Measurements from ENCODE around the gene CHRNA3. TPM values are rescaled to one million over a fixed set of nuclear protein-coding genes. Genes with fewer than 3 reads are reported as not detected.
A peak's percentile ranks its signal among the peaks of the same experiment; 100 is the strongest.

CHRNA3 gene
- total RNA-seq, 4 donors from 2014 or later: 0.70 to 1.9 (median 1.6) TPM; not detected in 1

- TF ChIP-seq, protein P1, sequence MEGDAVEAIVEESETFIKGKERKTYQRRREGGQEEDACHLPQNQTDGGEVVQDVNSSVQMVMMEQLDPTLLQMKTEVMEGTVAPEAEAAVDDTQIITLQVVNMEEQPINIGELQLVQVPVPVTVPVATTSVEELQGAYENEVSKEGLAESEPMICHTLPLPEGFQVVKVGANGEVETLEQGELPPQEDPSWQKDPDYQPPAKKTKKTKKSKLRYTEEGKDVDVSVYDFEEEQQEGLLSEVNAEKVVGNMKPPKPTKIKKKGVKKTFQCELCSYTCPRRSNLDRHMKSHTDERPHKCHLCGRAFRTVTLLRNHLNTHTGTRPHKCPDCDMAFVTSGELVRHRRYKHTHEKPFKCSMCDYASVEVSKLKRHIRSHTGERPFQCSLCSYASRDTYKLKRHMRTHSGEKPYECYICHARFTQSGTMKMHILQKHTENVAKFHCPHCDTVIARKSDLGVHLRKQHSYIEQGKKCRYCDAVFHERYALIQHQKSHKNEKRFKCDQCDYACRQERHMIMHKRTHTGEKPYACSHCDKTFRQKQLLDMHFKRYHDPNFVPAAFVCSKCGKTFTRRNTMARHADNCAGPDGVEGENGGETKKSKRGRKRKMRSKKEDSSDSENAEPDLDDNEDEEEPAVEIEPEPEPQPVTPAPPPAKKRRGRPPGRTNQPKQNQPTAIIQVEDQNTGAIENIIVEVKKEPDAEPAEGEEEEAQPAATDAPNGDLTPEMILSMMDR (IDR thresholded peaks at IDR 0.05): no peak
- TF ChIP-seq POLR2A (IDR thresholded peaks at IDR 0.05) (no peak), EP300 (IDR thresholded peaks at IDR 0.05) (no peak), POLR2AphosphoS5 (IDR thresholded peaks at IDR 0.05) (no peak)
- H3K4me1 ChIP-seq: peaks cover 13% of the 10 kb centered on the region
- no peaks in the 10 kb centered on the region for H3K9me3 ChIP-seq
- no peak overlapping the region for H3K27ac ChIP-seq
- H3K36me3 ChIP-seq: no peaks in the 10 kb centered on the region
- whole genome bisulfite sequencing: 79% methylated on average over 11 of the region's 11 CpGs
- H3K27me3 ChIP-seq: peaks cover 12% of the 10 kb centered on the region
- no peak overlapping the region for H3K4me3 ChIP-seq
- DNase-seq (ENCODE audit: low spot score in 2 of 2): no peak
Measured at GRCh38 chr15:78641749-78642275, 21.0 kb upstream of the CHRNA3 start.

GRCh38 chr15:78641102-78641748, 20.4 kb upstream of the CHRNA3 start, which contains the start of gene CHRNB4:
Gene CHRNB4 (minus strand): TSS chr15:78641210. CDS start chr15:78641133, 77 bp downstream.
- Histone ChIP-seq H3K27me3 (peaks cover 12% of the 10 kb centered on the region), H3K27ac (no peak within 1 kb of the TSS), H3K9me3 (no peaks in the 10 kb centered on the region), H3K36me3 (no peaks in the 10 kb centered on the region), H3K4me1 (peaks cover 13% of the 10 kb centered on the region), H3K4me3 (peak within 1 kb of the TSS; percentile 46)
- no peak for DNase-seq (ENCODE audit: low spot score in 2 of 2)
- TF ChIP-seq, protein P1 (IDR thresholded peaks at IDR 0.05): no peak
- no peak for TF ChIP-seq EP300 (IDR thresholded peaks at IDR 0.05)
- no peak for TF ChIP-seq POLR2A (IDR thresholded peaks at IDR 0.05)
- WGBS: 32% methylated on average over 15 of the region's 47 CpGs

DNA sequence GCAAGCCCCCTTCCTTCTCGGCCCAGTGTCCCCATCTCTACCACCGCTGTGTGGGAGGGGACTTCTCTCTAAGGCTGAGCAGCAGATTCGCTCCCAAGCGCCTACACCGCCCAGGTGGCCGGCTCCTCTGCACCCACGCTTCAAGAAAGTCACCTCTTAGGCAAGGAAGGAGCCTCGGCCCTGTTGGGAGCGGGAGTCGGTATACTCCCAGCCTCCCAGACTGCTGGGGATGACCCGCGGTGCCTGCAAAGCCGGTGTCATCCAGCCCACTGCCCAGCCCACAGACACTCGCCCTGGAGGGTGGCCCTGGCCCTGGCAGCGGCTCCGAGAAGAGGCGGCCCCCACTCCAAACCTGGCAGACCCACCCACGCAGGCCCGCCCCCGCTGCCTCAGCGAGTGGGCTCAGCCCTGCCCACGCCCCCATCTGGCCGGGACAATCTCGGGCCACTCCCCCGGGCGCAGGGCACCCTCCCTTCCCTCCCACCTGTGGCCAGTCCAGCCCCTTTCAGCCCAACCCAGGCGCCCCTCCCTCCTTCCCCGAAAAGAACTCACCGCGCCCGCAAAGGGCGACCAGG, 19.8 kb upstream of the CHRNA3 start:
- peak overlapping the region; percentile 46 for H3K4me3 ChIP-seq
- H3K27me3 ChIP-seq: peaks cover 12% of the 10 kb centered on the region
- TF ChIP-seq POLR2A (IDR thresholded peaks at IDR 0.05): no peak
- TF ChIP-seq POLR2AphosphoS5 (IDR thresholded peaks at IDR 0.05): no peak
- no peak for TF ChIP-seq EP300 (IDR thresholded peaks at IDR 0.05)
- TF ChIP-seq, protein P1 (IDR thresholded peaks at IDR 0.05): no peak
- H3K9me3 ChIP-seq: no peaks in the 10 kb centered on the region
- no peak for DNase-seq (ENCODE audit: low spot score in 2 of 2)
- peaks cover 13% of the 10 kb centered on the region for H3K4me1 ChIP-seq
- no peak overlapping the region for H3K27ac ChIP-seq
- no CpG with 5 or more reads among the region's 32 CpGs for WGBS
- no peaks in the 10 kb centered on the region for H3K36me3 ChIP-seq

GRCh38 chr15:78638658-78639314, 18.0 kb upstream of the CHRNA3 start:
- DNase-seq (ENCODE audit: low spot score in 2 of 2): no peak
- TF ChIP-seq, protein P1 (IDR thresholded peaks at IDR 0.05): peak; percentile 14 to 41
- no peak for TF ChIP-seq POLR2A (IDR thresholded peaks at IDR 0.05)
- TF ChIP-seq POLR2AphosphoS5 (IDR thresholded peaks at IDR 0.05): no peak
- TF ChIP-seq EP300 (IDR thresholded peaks at IDR 0.05): no peak

More at GRCh38 chr15:78638658-78639314, 18.0 kb upstream of the CHRNA3 start:
- Histone ChIP-seq H3K27me3 (peaks cover 12% of the 10 kb centered on the region), H3K36me3 (no peaks in the 10 kb centered on the region), H3K4me1 (peaks cover 13% of the 10 kb centered on the region), H3K27ac (no peak overlapping the region), H3K9me3 (peaks cover under 1% of the 10 kb centered on the region), H3K4me3 (no peak overlapping the region)
- WGBS: 60% methylated on average over 4 of the region's 4 CpGs

Measured in suprapubic skin (tissue), 4 donors.